Esophagus squamous epithelium (tissue), 5 donors: ENCODE data around the gene HOXD4. TPM values are rescaled to one million over a fixed set of nuclear protein-coding genes. Genes with fewer than 3 reads are reported as not detected.

Source experiments
- DNase-seq: peaks from one replicate; lab custom pipeline; 2025; lab: John Stamatoyannopoulos, UW
- H3K27ac ChIP-seq, 4 donors: fragments of 200-600 bp; sonication (generic); one replicate each; pipeline ENCODE4 v1.5.1; 2016 to 2019; ENCODE audit warnings: mild to moderate bottlenecking in 1 of 4
- H3K27me3 ChIP-seq, 4 donors: fragments of 200-600 bp; sonication (generic); 1 replicate in 3 of 4; 2 replicates in 1 of 4; pipeline versions ENCODE4 v1.5.1 to v1.6.0; 2017 to 2021; ENCODE audit warnings: antibody characterized with exemption in 1 of 4
- H3K36me3 ChIP-seq, 3 donors: fragments of 200-600 bp; sonication (generic); one replicate each; pipeline ENCODE4 v1.5.1; 2016 to 2019
- H3K4me1 ChIP-seq, 3 donors: fragments of 200-600 bp; sonication (generic); one replicate each; pipeline ENCODE4 v1.5.1; 2017 to 2019
- H3K4me3 ChIP-seq, 4 donors: fragments of 200-600 bp; sonication (generic); 1 replicate in 3 of 4; 2 replicates in 1 of 4; pipeline ENCODE4 v1.5.1; 2016 to 2019; ENCODE audit warnings: mild to moderate bottlenecking in 2 of 4, moderate library complexity in 1 of 4
- H3K9me3 ChIP-seq, 3 donors: fragments of 200-600 bp; sonication (generic); one replicate each; pipeline ENCODE4 v1.5.1; 2016 to 2019
- POLR2A ChIP-seq, 4 donors: fragments of 450-650 bp; IDR thresholded peaks; one replicate each; pipeline ENCODE4 v1.6.1; 2017; ENCODE audit warnings: antibody characterized with exemption in 4 of 4, mild to moderate bottlenecking in 4 of 4, moderate library complexity in 3 of 4
- WGBS, 2 donors: methylation state at CpG; one replicate each; pipeline ENCODE4 v1.1.5; 2018; 5-methylcytosine and 5-hydroxymethylcytosine counted together
- intact Hi-C: fragments of 100-400 bp; cut with DNase I; formaldehyde crosslinking; loops from one replicate; pipeline ENCODE4 v1.15.0; 2022
- total RNA-seq, 4 donors: library from RNA; depleted of rRNA; stranded (reverse); fragments of >200 nt; gene quantifications; one replicate each; pipeline ENCODE4 v1.1.0, GENCODE V29; 2016
- TF ChIP-seq, protein P1 (sequence below), 6 experiments: fragments of 450-650 bp in 4 of 6; fragments of 200-600 bp in 2 of 6; sonication (generic) in 2 of 6; IDR thresholded peaks; one replicate each; pipeline ENCODE4 v1.5.1; 2016 to 2019; ENCODE audit warnings: antibody characterized with exemption in 6 of 6, mild to moderate bottlenecking in 4 of 6, moderate library complexity in 4 of 6
- donor health status: DM: yes; HTN: yes; CAD: no.

Gene HOXD4
- total RNA-seq, 4 donors from 2014 or later = 0.31 to 2.5 TPM; not detected in 2

DNA sequence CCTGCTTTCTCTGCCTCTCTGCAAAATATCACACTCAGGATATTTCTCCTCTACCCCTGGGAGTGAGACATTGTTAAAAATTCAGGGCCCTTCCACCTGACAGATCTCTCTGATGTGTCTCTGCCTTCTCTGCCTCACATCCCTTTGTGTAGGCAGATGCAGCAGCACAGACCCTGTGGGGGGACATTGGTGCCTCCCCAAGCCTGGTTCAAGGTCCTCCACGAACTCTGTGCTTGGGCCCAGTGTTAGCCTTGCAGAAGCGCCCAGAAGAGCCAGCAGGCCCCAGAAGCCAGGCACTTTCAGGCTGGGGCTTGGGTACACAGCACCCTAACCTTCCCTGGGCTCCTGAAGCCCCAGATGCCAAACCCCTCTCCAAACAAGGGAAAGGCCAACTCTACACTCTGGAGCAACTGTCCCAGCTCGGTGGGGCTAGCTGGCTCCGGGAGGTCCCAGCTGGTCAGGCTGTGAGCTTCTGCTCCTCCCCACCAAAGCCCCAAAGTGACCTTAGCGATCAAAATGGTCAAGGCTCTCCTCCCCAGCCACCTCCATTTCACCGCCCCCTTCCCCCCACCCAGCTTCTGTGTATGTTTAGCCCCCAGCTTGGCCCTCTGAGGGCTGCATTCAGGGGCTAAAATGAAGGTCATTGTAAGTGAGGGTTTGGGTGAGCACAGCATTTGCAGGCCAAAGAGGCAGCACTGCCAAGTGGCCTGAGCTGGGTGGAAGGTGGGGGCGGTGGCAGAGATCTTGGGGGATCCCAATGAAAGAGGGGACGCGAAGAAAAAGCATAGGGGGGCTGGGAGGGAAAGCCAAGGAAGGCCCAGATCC, 26.2 kb upstream of the HOXD4 start:
- 23 to 30% methylated on average over 2 to 5 of the region's 9 CpGs for WGBS, 2 donors
- no peaks in the 10 kb centered on the region for H3K36me3 ChIP-seq
- H3K4me3 ChIP-seq = peak overlapping the region in 3 of 4 donors; percentile 27 to 54 (median 36)
- TF ChIP-seq, protein P1, sequence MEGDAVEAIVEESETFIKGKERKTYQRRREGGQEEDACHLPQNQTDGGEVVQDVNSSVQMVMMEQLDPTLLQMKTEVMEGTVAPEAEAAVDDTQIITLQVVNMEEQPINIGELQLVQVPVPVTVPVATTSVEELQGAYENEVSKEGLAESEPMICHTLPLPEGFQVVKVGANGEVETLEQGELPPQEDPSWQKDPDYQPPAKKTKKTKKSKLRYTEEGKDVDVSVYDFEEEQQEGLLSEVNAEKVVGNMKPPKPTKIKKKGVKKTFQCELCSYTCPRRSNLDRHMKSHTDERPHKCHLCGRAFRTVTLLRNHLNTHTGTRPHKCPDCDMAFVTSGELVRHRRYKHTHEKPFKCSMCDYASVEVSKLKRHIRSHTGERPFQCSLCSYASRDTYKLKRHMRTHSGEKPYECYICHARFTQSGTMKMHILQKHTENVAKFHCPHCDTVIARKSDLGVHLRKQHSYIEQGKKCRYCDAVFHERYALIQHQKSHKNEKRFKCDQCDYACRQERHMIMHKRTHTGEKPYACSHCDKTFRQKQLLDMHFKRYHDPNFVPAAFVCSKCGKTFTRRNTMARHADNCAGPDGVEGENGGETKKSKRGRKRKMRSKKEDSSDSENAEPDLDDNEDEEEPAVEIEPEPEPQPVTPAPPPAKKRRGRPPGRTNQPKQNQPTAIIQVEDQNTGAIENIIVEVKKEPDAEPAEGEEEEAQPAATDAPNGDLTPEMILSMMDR (IDR thresholded peaks at IDR 0.05) = no peak
- no peak for TF ChIP-seq POLR2A (IDR thresholded peaks at IDR 0.05)
- no peaks in the 10 kb centered on the region for H3K9me3 ChIP-seq
- peaks cover 6 to 60% (median 9%) of the 10 kb centered on the region in 3 donors for H3K4me1 ChIP-seq
- no peak for DNase-seq
- intact Hi-C loops = loop anchor here (5.0 to 10.0 kb wide), 3 partner anchors 512 to 1020 kb away; no protein-coding TSS in a partner anchor
- H3K27ac ChIP-seq = peak overlapping the region in 3 of 4 donors; percentile 45 to 85 (median 61)
- H3K27me3 ChIP-seq = peaks cover 38 to 100% (median 61%) of the 10 kb centered on the region in 4 donors

DNA sequence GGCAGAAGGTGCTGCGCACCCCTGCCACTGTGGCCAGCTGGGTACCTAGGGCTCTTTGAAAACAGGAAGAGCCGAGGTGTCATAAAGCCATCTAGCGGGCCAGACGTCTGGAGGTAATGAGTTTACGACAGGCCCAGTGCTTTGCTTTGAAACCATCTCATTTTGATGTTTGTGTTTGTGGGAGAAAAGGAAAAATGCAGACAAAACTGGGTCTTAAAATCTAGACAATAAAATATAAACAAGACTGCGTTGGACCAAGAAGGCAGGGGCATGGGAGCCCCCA, 25.6 kb upstream of the HOXD4 start:
- no peak for DNase-seq
- Histone ChIP-seq H3K4me3 (no peak overlapping the region), H3K27me3 (peaks cover 34 to 100% (median 58%) of the 10 kb centered on the region in 4 donors), H3K4me1 (peaks cover 9 to 66% (median 9%) of the 10 kb centered on the region in 3 donors), H3K9me3 (no peaks in the 10 kb centered on the region), H3K27ac (peak overlapping the region in 2 of 4 donors; percentile 61 to 85), H3K36me3 (no peaks in the 10 kb centered on the region)
- WGBS, 2 donors = 24 to 44% methylated on average over 6 of the region's 6 CpGs
- TF ChIP-seq, protein P1 (IDR thresholded peaks at IDR 0.05) = no peak
- no peak for TF ChIP-seq POLR2A (IDR thresholded peaks at IDR 0.05)
- intact Hi-C loops = loop anchor here (5.0 to 10.0 kb wide), 3 partner anchors 512 to 1019 kb away; no protein-coding TSS in a partner anchor

DNA sequence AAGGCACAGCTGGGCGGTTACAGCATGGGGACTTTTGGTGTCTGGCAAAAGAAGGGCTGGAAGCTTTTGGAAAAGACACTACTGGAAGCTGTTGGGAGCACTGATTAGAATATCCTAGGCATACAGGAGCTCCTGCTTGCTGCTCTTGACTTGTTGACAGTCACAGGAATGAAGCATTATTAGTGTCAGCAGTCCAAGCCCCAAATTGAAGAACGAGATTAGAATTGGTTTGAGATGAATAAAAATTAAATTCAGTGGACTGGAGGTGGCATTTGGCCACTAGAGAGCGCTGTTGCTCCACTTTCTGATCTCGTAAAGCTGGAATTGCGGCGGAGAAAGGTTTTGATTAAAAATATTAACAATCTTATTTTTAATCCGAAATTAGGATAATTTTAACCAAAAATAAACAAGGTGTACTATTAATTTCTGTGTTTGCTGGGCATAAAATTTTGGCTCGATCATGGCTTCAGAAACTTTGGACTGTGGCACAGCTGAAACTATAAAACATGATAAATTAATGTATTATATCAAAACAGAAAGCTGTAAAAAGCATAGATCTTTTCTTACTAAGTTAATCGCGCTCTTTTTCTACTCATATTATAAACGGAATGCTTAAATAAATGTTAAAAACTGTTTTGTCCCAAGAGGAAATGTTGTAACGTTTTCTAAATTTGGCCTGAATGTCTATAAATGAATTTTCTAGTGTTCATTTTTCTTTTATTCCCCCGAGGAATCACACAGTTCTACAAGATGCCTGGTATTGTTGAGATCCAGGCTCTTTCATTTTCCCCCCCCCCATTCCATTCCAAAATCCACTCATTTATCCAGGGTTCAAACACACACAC, 24.2 kb upstream of the HOXD4 start:
- Histone ChIP-seq H3K27me3 (peaks cover 34 to 100% (median 57%) of the 10 kb centered on the region in 4 donors), H3K36me3 (no peaks in the 10 kb centered on the region), H3K27ac (peak overlapping the region in 2 of 4 donors; percentile 49 to 53), H3K9me3 (no peaks in the 10 kb centered on the region), H3K4me3 (no peak overlapping the region), H3K4me1 (peaks cover 9 to 60% (median 9%) of the 10 kb centered on the region in 3 donors)
- intact Hi-C loops = loop anchor here (5.0 to 10.0 kb wide), 3 partner anchors 510 to 1018 kb away; no protein-coding TSS in a partner anchor
- no peak for TF ChIP-seq POLR2A (IDR thresholded peaks at IDR 0.05)
- TF ChIP-seq, protein P1 (IDR thresholded peaks at IDR 0.05) = peak; percentile 84 to 91 (median 88)
- 3 to 4% methylated on average over 13 of the region's 13 CpGs for WGBS, 2 donors
- DNase-seq = no peak

DNA sequence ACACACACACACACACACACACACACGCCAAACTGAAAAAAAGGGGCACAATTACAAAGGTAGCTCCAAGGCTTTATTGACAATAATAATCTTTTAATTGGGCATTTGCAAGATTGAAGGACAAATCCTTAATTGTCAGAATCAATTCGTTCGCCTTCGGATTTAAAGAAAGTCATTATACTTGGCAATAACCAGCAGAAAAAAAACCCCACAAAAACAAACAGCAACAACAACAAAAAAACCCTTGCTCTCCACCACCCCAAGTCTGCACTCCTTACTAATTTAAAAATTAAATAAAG, 23.6 kb upstream of the HOXD4 start:
- H3K4me3 ChIP-seq = peak overlapping the region in 1 of 4 donors; percentile 54
- H3K27me3 ChIP-seq = peaks cover 28 to 100% (median 57%) of the 10 kb centered on the region in 4 donors
- intact Hi-C loops = loop anchor here (5.0 to 10.0 kb wide), 3 partner anchors 510 to 1017 kb away; no protein-coding TSS in a partner anchor

More for the DNA sequence above, 23.6 kb upstream of the HOXD4 start:
- Histone ChIP-seq H3K36me3 (no peaks in the 10 kb centered on the region), H3K9me3 (no peaks in the 10 kb centered on the region), H3K27ac (peak overlapping the region in 2 of 4 donors; percentile 71 to 86), H3K4me1 (peaks cover 5 to 60% (median 9%) of the 10 kb centered on the region in 3 donors)
- TF ChIP-seq, protein P1 (IDR thresholded peaks at IDR 0.05) = no peak
- no peak for TF ChIP-seq POLR2A (IDR thresholded peaks at IDR 0.05)
- WGBS, 2 donors = 21 to 23% methylated on average over 4 of the region's 4 CpGs
- DNase-seq = no peak
